ENCODE results near the gene USP30.

The USP30 gene

DNA sequence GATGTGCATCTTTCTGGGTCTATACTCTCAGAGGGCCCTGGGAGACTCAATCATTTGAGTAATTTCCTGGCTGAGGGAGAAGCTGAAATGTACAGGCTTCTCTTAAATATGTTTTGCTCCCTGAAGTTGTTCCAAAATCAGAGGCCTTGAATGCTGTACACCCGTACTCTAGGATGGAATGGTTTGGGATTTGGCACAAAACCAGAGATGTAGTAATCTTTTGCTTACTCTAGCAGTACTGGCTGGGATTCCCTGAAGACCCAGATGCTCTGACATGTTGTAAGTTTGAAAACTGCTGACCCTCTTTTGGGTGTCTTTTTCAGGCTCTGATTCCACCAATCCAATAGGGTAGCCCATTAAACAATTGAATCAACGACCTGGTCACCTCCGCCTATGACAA lies 74.4 kb downstream of the USP30 start:
- no peak for DNase-seq (ENCODE audit: low read depth in 2 of 2)

DNA sequence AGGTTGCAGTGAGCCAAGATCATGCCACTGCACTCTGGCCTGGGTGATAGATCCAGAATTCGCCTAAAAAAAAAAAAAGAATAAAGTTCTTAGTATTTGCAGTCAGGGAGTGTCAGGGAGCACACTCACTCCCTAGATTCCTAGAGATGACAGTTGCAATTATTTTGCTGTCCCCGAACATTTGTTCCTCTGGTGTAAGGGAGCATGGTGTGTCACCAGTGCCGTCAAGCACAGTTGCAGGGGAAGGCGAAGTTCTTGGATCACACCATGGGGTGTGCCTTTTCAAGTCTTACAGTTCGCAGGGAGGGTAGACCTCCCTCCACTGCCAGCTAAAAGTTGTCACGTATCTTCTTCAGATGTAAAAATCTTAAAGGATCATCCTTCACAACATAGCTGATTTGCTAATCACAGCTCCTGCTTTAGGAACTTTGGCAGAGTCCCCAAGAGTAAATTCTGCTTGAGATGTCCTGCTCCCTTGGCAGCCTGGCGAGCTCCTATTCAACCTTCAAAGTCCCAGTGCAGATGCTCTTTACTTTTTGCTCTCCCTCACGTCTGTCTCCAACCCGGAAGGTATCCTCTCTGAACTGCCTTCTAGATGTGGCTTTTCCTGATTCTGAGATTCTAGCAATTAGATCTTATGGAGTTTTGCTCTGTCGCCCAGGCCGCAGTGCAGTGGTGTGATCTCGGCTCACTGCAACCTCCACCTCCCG lies 75.3 kb downstream of the USP30 start:
- DNase-seq (ENCODE audit: low read depth in 2 of 2): no peak

GRCh38 chr12:109130297-109131153 lies 78.1 kb downstream of the USP30 start:
- DNase-seq (ENCODE audit: low read depth in 2 of 2): no peak

GRCh38 chr12:109131154-109132050 lies 79.0 kb downstream of the USP30 start:
- no peak for DNase-seq (ENCODE audit: low read depth in 2 of 2)

- DNase-seq (ENCODE audit: low read depth in 2 of 2): no peak
Observed at GRCh38 chr12:109134186-109134917, 82.0 kb downstream of the USP30 start.

- DNase-seq (ENCODE audit: low read depth in 2 of 2): no peak
Observed at GRCh38 chr12:109137055-109137454, 84.7 kb downstream of the USP30 start.
